ENCODE results near the gene P4HA2. TPM values are rescaled to one million over a fixed set of nuclear protein-coding genes. Genes with fewer than 3 reads are reported as not detected.

P4HA2 gene
- total RNA-seq, 2 experiments from 2014 or later = not detected

GRCh38 chr5:132267166-132267739, 39.6 kb upstream of the P4HA2 start:
- peaks cover 3% of the 10 kb centered on the region for H3K27me3 Mint-ChIP-seq
- no peaks in the 10 kb centered on the region for H3K9me3 Mint-ChIP-seq
- Histone ChIP-seq H3K4me1 (ENCODE audit: insufficient read depth, low read length) (peaks cover 9% of the 10 kb centered on the region), H3K27me3 (ENCODE audit: control insufficient read depth in 1 of 2, insufficient read depth in 2 of 2, low read length in 2 of 2) (no peaks in the 10 kb centered on the region), H3K9me3 (ENCODE audit: control insufficient read depth in 1 of 2, insufficient read depth in 1 of 2, low read length in 2 of 2) (peaks cover 0 to 6% of the 10 kb centered on the region in 2 experiments), H3K27ac (ENCODE audit: low read depth in 1 of 2, low read length in 2 of 2) (no peak overlapping the region), H3K36me3 (ENCODE audit: insufficient read depth, low read length) (no peaks in the 10 kb centered on the region), H3K4me3 (ENCODE audit: low read length) (no peak overlapping the region)
- no peak overlapping the region for H3K27ac Mint-ChIP-seq
- ATAC-seq (ENCODE audit: poor library complexity) (no peak), DNase-seq (no peak)
- intact Hi-C loops (cut with DNase I, micrococcal nuclease) = no loop called here
- ChIA-PET POLR2A (no interaction called here), CTCF (no interaction called here)
- no peaks in the 10 kb centered on the region for H3K36me3 Mint-ChIP-seq (ENCODE audit: low read depth)
- no peak overlapping the region for H3K4me3 Mint-ChIP-seq
- H3K4me1 Mint-ChIP-seq (ENCODE audit: low read depth) = peaks cover 9% of the 10 kb centered on the region
- TF ChIP-seq, protein P1, sequence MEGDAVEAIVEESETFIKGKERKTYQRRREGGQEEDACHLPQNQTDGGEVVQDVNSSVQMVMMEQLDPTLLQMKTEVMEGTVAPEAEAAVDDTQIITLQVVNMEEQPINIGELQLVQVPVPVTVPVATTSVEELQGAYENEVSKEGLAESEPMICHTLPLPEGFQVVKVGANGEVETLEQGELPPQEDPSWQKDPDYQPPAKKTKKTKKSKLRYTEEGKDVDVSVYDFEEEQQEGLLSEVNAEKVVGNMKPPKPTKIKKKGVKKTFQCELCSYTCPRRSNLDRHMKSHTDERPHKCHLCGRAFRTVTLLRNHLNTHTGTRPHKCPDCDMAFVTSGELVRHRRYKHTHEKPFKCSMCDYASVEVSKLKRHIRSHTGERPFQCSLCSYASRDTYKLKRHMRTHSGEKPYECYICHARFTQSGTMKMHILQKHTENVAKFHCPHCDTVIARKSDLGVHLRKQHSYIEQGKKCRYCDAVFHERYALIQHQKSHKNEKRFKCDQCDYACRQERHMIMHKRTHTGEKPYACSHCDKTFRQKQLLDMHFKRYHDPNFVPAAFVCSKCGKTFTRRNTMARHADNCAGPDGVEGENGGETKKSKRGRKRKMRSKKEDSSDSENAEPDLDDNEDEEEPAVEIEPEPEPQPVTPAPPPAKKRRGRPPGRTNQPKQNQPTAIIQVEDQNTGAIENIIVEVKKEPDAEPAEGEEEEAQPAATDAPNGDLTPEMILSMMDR (IDR thresholded peaks at IDR 0.05) = no peak

DNA sequence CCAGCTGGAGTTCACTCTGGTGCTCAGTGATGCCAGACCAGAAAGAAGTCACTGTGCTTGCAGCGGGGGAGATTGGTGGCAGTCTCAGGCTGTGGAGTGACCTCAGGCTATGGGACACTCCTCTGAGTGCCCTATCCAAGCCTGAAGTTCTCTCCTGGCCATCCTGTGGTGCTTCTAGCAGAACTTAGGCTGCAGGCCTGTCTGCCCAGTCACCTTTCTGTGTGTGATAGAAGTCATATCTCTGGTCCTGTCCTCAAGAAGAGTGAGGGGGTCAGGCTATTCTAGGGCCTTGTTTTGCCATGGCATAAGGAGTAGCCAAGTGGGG, 39.1 kb upstream of the P4HA2 start:
- Mint-ChIP-seq H3K27ac (no peak overlapping the region), H3K27me3 (no peaks in the 10 kb centered on the region), H3K36me3 (ENCODE audit: low read depth) (no peaks in the 10 kb centered on the region), H3K9me3 (no peaks in the 10 kb centered on the region), H3K4me1 (ENCODE audit: low read depth) (peaks cover 7% of the 10 kb centered on the region), H3K4me3 (no peak overlapping the region)
- ChIA-PET CTCF (no interaction called here), POLR2A (no interaction called here)
- Histone ChIP-seq H3K36me3 (ENCODE audit: insufficient read depth, low read length) (no peaks in the 10 kb centered on the region), H3K9me3 (ENCODE audit: control insufficient read depth in 1 of 2, insufficient read depth in 1 of 2, low read length in 2 of 2) (peaks cover 0 to 2% of the 10 kb centered on the region in 2 experiments), H3K4me1 (ENCODE audit: insufficient read depth, low read length) (peaks cover 7% of the 10 kb centered on the region), H3K27ac (ENCODE audit: low read depth in 1 of 2, low read length in 2 of 2) (no peak overlapping the region), H3K27me3 (ENCODE audit: control insufficient read depth in 1 of 2, insufficient read depth in 2 of 2, low read length in 2 of 2) (no peaks in the 10 kb centered on the region), H3K4me3 (ENCODE audit: low read length) (no peak overlapping the region)
- ATAC-seq (ENCODE audit: poor library complexity) (no peak), DNase-seq (no peak)
- intact Hi-C loops (cut with DNase I, micrococcal nuclease) = no loop called here
- TF ChIP-seq, protein P1 (IDR thresholded peaks at IDR 0.05) = no peak

DNA sequence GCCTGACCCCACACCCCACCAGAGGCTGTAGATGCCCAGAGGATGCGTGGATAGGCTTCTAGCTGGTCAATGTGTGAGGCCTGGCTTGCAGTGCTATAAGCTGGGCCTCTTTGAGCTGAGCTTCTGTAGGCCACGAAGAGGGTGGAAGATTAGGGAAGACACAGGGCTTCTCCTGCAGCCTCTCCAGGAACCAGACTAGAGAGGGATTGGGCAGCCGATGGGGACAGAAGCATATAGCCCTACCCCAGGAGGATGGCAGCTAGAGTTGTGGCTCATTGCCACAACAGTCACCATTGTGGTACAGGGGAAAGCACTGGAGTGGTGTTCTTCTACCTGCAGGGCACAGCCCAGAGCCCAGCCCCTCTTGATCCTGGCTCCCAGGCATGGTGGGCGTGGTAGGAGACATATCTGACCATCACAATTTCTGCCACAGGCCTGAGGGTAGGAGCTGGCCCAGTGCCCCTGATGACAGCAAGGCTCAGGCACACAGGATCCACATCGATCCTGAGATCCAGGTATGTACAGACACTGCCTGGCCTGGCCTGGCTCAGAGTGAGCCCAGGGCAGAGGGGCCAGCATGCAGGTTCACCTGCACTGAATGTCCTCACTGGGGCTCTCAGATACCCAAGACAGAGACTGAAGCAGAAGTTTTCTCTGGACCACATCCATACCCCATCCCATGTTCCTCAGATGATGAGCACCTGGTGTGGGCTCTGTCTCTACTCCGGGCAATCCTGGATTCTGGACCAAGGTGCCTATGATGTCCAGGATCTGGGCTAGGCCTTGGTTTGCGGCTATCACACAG, 38.6 kb upstream of the P4HA2 start:
- no peak overlapping the region for H3K4me3 Mint-ChIP-seq
- no peak overlapping the region for H3K4me3 ChIP-seq (ENCODE audit: low read length)
- H3K4me1 Mint-ChIP-seq (ENCODE audit: low read depth) = peaks cover 4% of the 10 kb centered on the region
- ATAC-seq (ENCODE audit: poor library complexity) = no peak
- H3K9me3 Mint-ChIP-seq = no peaks in the 10 kb centered on the region
- TF ChIP-seq, protein P1 (IDR thresholded peaks at IDR 0.05) = no peak
- ChIA-PET CTCF (no interaction called here), POLR2A (no interaction called here)
- H3K36me3 Mint-ChIP-seq (ENCODE audit: low read depth) = no peaks in the 10 kb centered on the region
- H3K27me3 Mint-ChIP-seq = no peaks in the 10 kb centered on the region
- H3K9me3 ChIP-seq (ENCODE audit: control insufficient read depth in 1 of 2, insufficient read depth in 1 of 2, low read length in 2 of 2) = no peaks in the 10 kb centered on the region
- intact Hi-C loops (cut with DNase I, micrococcal nuclease) = no loop called here
- H3K27ac ChIP-seq (ENCODE audit: low read depth in 1 of 2, low read length in 2 of 2) = no peak overlapping the region
- H3K4me1 ChIP-seq (ENCODE audit: insufficient read depth, low read length) = peaks cover 2% of the 10 kb centered on the region
- no peak for DNase-seq
- H3K27me3 ChIP-seq (ENCODE audit: control insufficient read depth in 1 of 2, insufficient read depth in 2 of 2, low read length in 2 of 2) = no peaks in the 10 kb centered on the region
- H3K27ac Mint-ChIP-seq = no peak overlapping the region
- no peaks in the 10 kb centered on the region for H3K36me3 ChIP-seq (ENCODE audit: insufficient read depth, low read length)
